Progenitor cell of endocrine pancreas (in vitro differentiated cells): Measurements from ENCODE around the gene TAS2R60. TPM values are rescaled to one million over a fixed set of nuclear protein-coding genes. Genes with fewer than 3 reads are reported as not detected.

ENCODE experiments used
- DNase-seq: peaks from one replicate; pipeline ENCODE4 v3.0.0; 2021; ENCODE audit warnings: low spot score; ENCODE audit not compliant: unreplicated experiment
- H3K27ac Mint-ChIP-seq: 2 replicates; pipeline ENCODE4 v1.8.0; 2021; ENCODE audit warnings: mild to moderate bottlenecking, moderate library complexity, mixed read lengths
- H3K27me3 Mint-ChIP-seq: 2 replicates; pipeline ENCODE4 v1.8.0; 2021; ENCODE audit warnings: mixed read lengths
- H3K36me3 Mint-ChIP-seq: 2 replicates; pipeline ENCODE4 v1.8.0; 2022; ENCODE audit warnings: mixed read lengths; ENCODE audit not compliant: insufficient read depth
- H3K4me1 Mint-ChIP-seq: 2 replicates; pipeline ENCODE4 v1.8.0; 2021; ENCODE audit warnings: low read depth, mixed read lengths
- H3K4me3 Mint-ChIP-seq: 2 replicates; pipeline ENCODE4 v1.8.0; 2021; ENCODE audit warnings: low read depth, mild to moderate bottlenecking, moderate library complexity, mixed read lengths
- H3K9me3 Mint-ChIP-seq: 2 replicates; pipeline ENCODE4 v1.8.0; 2021; ENCODE audit warnings: low read depth, mixed read lengths
- CTCF ChIP-seq: fragments of 200-600 bp; sonication (generic); IDR thresholded peaks from one replicate; pipeline ENCODE4 v1.5.0; 2021; ENCODE audit warnings: antibody characterized with exemption, mild to moderate bottlenecking; ENCODE audit not compliant: unreplicated experiment
- total RNA-seq: library from RNA; stranded (reverse); gene quantifications from 2 replicates; pipeline ENCODE4 v1.2.1, GENCODE V29; 2021

The TAS2R60 gene
- total RNA-seq, 1 donor from 2014 or later: not detected

GRCh38 chr7:143451122-143451521 lies 7.9 kb downstream of the TAS2R60 start:
- H3K27me3 Mint-ChIP-seq: no peaks in the 10 kb centered on the region
- TF ChIP-seq CTCF: no peak
- H3K9me3 Mint-ChIP-seq: no peaks in the 10 kb centered on the region

GRCh38 chr7:143451746-143452145 lies 8.5 kb downstream of the TAS2R60 start:
- H3K9me3 Mint-ChIP-seq: no peaks in the 10 kb centered on the region

More at GRCh38 chr7:143451122-143451521, 7.9 kb downstream of the TAS2R60 start:
- Mint-ChIP-seq H3K27ac (no peak overlapping the region), H3K36me3 (no peaks in the 10 kb centered on the region), H3K4me1 (no peaks in the 10 kb centered on the region), H3K4me3 (no peak overlapping the region)
- DNase-seq: no peak

DNA sequence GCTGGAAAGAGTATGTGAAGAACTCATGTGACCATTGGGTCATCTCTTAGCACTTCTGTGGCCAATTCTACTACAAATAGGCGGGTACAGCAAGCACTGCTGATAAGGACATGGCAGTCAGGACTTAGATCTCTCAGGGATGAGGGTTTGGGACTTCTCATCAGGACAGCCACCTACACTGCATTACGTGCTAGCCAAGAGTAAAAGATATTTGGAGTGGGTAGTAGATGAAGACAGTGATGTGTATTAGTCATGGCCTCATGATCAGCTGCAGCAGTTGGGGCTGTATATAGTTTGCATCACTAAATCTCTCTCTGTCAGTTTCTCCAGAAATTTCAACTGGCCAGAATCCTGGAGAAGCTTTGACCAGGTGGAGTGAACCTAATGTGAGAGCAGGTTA lies 9.2 kb downstream of the TAS2R60 start:
- no peak for TF ChIP-seq CTCF
- Mint-ChIP-seq H3K9me3 (no peaks in the 10 kb centered on the region), H3K36me3 (no peaks in the 10 kb centered on the region), H3K27ac (no peak overlapping the region), H3K4me1 (no peaks in the 10 kb centered on the region), H3K27me3 (no peaks in the 10 kb centered on the region), H3K4me3 (no peak overlapping the region)
- DNase-seq: no peak

More at GRCh38 chr7:143451746-143452145, 8.5 kb downstream of the TAS2R60 start:
- no peak for TF ChIP-seq CTCF
- no peak for DNase-seq
- no peaks in the 10 kb centered on the region for H3K36me3 Mint-ChIP-seq
- no peak overlapping the region for H3K27ac Mint-ChIP-seq
- no peaks in the 10 kb centered on the region for H3K27me3 Mint-ChIP-seq
- H3K4me3 Mint-ChIP-seq: no peak overlapping the region
- no peaks in the 10 kb centered on the region for H3K4me1 Mint-ChIP-seq

- H3K4me3 Mint-ChIP-seq: no peak overlapping the region
- H3K27ac Mint-ChIP-seq: no peak overlapping the region
- H3K4me1 Mint-ChIP-seq: no peaks in the 10 kb centered on the region
- no peaks in the 10 kb centered on the region for H3K27me3 Mint-ChIP-seq
- no peak for TF ChIP-seq CTCF
- no peaks in the 10 kb centered on the region for H3K9me3 Mint-ChIP-seq
- H3K36me3 Mint-ChIP-seq: no peaks in the 10 kb centered on the region
- DNase-seq: no peak
Measured at GRCh38 chr7:143454091-143454680, 10.9 kb downstream of the TAS2R60 start.

DNA sequence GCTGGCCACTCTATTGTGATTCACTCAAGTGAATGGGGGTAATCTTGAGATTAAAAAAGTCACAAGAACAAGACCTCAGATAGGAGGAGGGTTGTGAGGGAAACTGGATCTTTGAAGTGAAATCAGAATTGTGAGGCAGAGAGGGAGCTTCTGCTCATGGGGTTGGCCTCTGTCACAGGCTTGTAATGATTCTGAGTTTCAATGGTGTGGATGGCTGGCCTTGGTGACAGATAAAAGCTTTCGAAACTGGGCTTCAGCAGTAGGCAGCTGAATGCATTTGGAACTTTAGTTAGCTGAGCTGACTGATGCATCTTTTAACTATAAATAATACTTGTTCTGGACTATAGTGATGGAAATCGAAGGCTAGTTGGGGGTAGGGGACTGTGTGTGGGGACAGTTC lies 12.2 kb downstream of the TAS2R60 start:
- Mint-ChIP-seq H3K4me3 (no peak overlapping the region), H3K36me3 (no peaks in the 10 kb centered on the region), H3K4me1 (no peaks in the 10 kb centered on the region), H3K27me3 (no peaks in the 10 kb centered on the region), H3K9me3 (no peaks in the 10 kb centered on the region), H3K27ac (no peak overlapping the region)
- no peak for TF ChIP-seq CTCF
- no peak for DNase-seq
